HAP-1 (cell line): ENCODE data around the gene AKAP12.
"Not testable (repeated sequence)": the region's sequence is repeated elsewhere in the genome, so short reads cannot be mapped to it uniquely, and the experiment has no call there.

ENCODE experiments used
- DNase-seq, 2 experiments: peaks; one replicate each; pipeline ENCODE4 v3.0.0-alpha.2; 2016 to 2020; ENCODE audit warnings: low spot score in 2 of 2
- H3K27me3 ChIP-seq: fragments of 250-450 bp; sonication (Bioruptor Pico); 2 replicates; pipeline ENCODE4 v1.5.1; 2020; ENCODE audit warnings: low read depth, mild to moderate bottlenecking, moderate library complexity
- H3K36me3 ChIP-seq: fragments of 250-450 bp; sonication (Bioruptor Pico); replicated peaks from 2 replicates; pipeline ENCODE4 v1.5.1; 2020; ENCODE audit warnings: mild to moderate bottlenecking
- H3K4me1 ChIP-seq: fragments of 250-450 bp; sonication (Bioruptor Pico); 2 replicates; pipeline ENCODE4 v1.5.1; 2020; ENCODE audit warnings: mild to moderate bottlenecking
- H3K4me3 ChIP-seq: fragments of 250-450 bp; sonication (Bioruptor Pico); 2 replicates; pipeline ENCODE4 v1.5.1; 2020; ENCODE audit warnings: mild to moderate bottlenecking, moderate library complexity
- H3K9me3 ChIP-seq: fragments of 250-450 bp; sonication (Bioruptor Pico); 2 replicates; pipeline ENCODE4 v1.5.1; 2020; ENCODE audit warnings: mild to moderate bottlenecking, moderate library complexity
- in situ Hi-C: fragments of 300-500 bp; cut with MboI; formaldehyde crosslinking; loops from 3 replicates; pipeline ENCODE4 v1.14.3; 2020; ENCODE audit warnings: low sequenced_read_pairs, inconsistent platforms, mixed read lengths

AKAP12 gene

DNA sequence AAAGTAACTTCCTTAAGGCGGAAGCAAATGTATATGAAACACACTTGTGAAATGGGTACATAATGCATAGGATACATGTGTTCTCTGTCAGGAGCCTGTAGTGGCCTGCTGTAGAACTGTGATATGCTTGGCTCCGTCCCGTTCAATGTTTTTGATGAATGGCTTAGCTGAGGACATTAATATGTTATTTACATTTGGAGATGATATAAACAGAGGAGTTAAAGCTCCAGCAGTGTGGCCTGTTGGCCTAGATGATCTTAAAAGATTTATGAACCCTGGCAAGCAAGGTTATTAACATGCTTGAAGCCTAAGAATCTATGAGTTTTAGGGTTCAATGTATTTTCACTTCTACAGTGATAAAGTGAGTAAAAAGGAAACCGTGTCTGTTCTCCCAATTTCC lies 59.2 kb downstream of the AKAP12 start:
- Histone ChIP-seq H3K9me3 (no peaks in the 10 kb centered on the region), H3K4me3 (no peak overlapping the region), H3K4me1 (peaks cover 16% of the 10 kb centered on the region), H3K27me3 (no peaks in the 10 kb centered on the region), H3K36me3 (no peaks in the 10 kb centered on the region)
- in situ Hi-C loops = no loop called here
- no peak for DNase-seq

- Histone ChIP-seq H3K27me3 (no peaks in the 10 kb centered on the region), H3K36me3 (0 out of 2 replicates have a peak, but pooled peaks cover 2% of the 10 kb centered on the region), H3K4me1 (peaks cover 16% of the 10 kb centered on the region), H3K9me3 (no peaks in the 10 kb centered on the region), H3K4me3 (no peak overlapping the region)
- in situ Hi-C loops = no loop called here
- DNase-seq = peak in 1 of 2 experiments; percentile 40
Observed at GRCh38 chr6:151300267-151300991, 60.7 kb downstream of the AKAP12 start.

- H3K36me3 ChIP-seq = 0 out of 2 replicates have a peak, but pooled peaks cover 2% of the 10 kb centered on the region
- no peaks in the 10 kb centered on the region for H3K27me3 ChIP-seq
- no peaks in the 10 kb centered on the region for H3K9me3 ChIP-seq
- H3K4me1 ChIP-seq = peaks cover 16% of the 10 kb centered on the region
- in situ Hi-C loops = no loop called here
- no peak overlapping the region for H3K4me3 ChIP-seq
- no peak for DNase-seq
Observed at GRCh38 chr6:151301547-151301946, 61.8 kb downstream of the AKAP12 start.

DNA sequence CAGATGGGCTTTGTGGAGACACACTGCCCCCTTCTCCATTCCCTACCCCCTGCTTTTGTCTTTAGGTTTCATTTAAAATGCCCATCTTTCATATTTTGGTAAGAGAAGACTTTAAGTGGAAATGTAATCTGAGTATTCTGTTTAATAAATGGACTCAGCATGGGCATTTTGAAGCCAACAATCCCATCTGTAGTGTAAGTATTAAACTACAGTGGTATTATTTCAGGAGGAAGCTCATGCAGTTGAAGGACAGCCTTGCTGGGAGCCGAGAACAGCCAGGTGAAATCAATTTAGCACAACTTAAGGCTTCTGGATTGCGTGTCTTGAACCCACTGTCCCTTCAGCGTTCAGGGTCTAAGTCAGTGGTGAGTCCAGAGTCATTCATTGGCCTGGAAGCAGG lies 63.5 kb downstream of the AKAP12 start:
- Histone ChIP-seq H3K27me3 (no peaks in the 10 kb centered on the region), H3K4me1 (peaks cover 16% of the 10 kb centered on the region), H3K4me3 (no peak overlapping the region), H3K36me3 (peaks cover 3% of the 10 kb centered on the region; the same call in 1 of the 2 replicates), H3K9me3 (no peaks in the 10 kb centered on the region)
- no peak for DNase-seq
- in situ Hi-C loops = no loop called here

- Histone ChIP-seq H3K4me1 (no peaks in the 10 kb centered on the region), H3K4me3 (no peak overlapping the region), H3K36me3 (peaks cover 11% of the 10 kb centered on the region; the same call in 1 of the 2 replicates), H3K9me3 (no peaks in the 10 kb centered on the region), H3K27me3 (no peaks in the 10 kb centered on the region)
- no peak for DNase-seq
- in situ Hi-C loops = no loop called here
Observed at GRCh38 chr6:151306269-151306783, 66.6 kb downstream of the AKAP12 start.

GRCh38 chr6:151307501-151307900 lies 67.7 kb downstream of the AKAP12 start:
- H3K4me1 ChIP-seq = no peaks in the 10 kb centered on the region
- peaks cover 11% of the 10 kb centered on the region; the same call in 1 of the 2 replicates for H3K36me3 ChIP-seq
- DNase-seq = no peak
- H3K4me3 ChIP-seq = no peak overlapping the region
- H3K9me3 ChIP-seq = no peaks in the 10 kb centered on the region
- H3K27me3 ChIP-seq = no peaks in the 10 kb centered on the region
- in situ Hi-C loops = no loop called here

DNA sequence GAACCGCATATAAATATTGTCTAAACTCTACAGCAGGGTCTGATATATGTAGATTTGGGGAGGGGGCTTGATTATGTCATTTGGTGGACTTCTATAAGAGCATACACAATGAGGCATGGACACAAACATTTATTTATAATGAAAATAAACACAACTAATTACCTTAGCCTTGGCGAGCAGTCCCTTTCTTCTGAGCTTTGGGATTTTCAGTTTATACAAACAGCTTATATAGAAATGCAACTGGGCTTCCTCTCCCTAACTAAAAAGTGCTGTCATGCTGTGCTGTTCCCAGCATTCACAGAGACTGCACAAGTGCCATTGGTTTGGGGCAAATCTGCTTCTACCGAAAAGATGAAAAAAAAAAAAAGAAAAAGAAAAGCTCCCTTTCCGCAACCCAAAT lies 69.9 kb downstream of the AKAP12 start:
- no peak for DNase-seq
- H3K9me3 ChIP-seq = no peaks in the 10 kb centered on the region
- peaks cover 11% of the 10 kb centered on the region; the same call in 1 of the 2 replicates for H3K36me3 ChIP-seq
- in situ Hi-C loops = no loop called here
- no peak overlapping the region for H3K4me3 ChIP-seq
- H3K27me3 ChIP-seq = no peaks in the 10 kb centered on the region
- H3K4me1 ChIP-seq = no peaks in the 10 kb centered on the region

DNA sequence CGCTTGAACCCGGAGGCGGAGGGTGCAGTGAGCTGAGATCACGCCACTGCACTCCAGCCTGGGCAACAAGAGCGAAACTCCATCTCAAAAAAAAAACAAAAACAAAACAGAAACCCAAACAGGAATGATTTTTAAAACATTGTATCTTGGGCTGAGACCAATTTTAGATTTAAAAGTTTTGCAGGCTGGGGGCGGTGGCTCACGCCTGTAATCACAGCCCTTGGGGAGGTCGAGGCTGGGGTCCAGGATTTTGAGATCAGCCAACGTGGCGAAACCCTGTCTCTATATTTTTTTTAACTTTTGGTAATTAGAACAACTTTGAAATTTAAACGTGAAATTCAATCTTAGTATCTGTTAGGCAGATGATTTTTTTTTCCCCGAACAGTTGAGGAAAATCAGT lies 70.5 kb downstream of the AKAP12 start:
- in situ Hi-C loops = no loop called here
- Histone ChIP-seq H3K36me3 (peaks cover 11% of the 10 kb centered on the region; the same call in 1 of the 2 replicates), H3K4me3 (no peak overlapping the region), H3K4me1 (no peaks in the 10 kb centered on the region), H3K27me3 (no peaks in the 10 kb centered on the region), H3K9me3 (peaks cover 1% of the 10 kb centered on the region; the same call in 1 of the 2 replicates)
- DNase-seq = no peak

- in situ Hi-C loops = no loop called here
Observed at GRCh38 chr6:151310852-151311767, 71.3 kb downstream of the AKAP12 start.

GRCh38 chr6:151313066-151313491 lies 73.3 kb downstream of the AKAP12 start:
- no peak for DNase-seq
- in situ Hi-C loops = no loop called here
- peaks cover 11% of the 10 kb centered on the region for H3K4me1 ChIP-seq
- H3K36me3 ChIP-seq = peaks cover 9% of the 10 kb centered on the region; the same call in 1 of the 2 replicates
- H3K27me3 ChIP-seq = no peaks in the 10 kb centered on the region
- H3K4me3 ChIP-seq = no peak overlapping the region
- peaks cover 3% of the 10 kb centered on the region; the same call in 1 of the 2 replicates for H3K9me3 ChIP-seq

More at GRCh38 chr6:151310852-151311767, 71.3 kb downstream of the AKAP12 start:
- H3K4me3 ChIP-seq = no peak overlapping the region
- DNase-seq = no peak
- no peaks in the 10 kb centered on the region for H3K4me1 ChIP-seq
- H3K27me3 ChIP-seq = no peaks in the 10 kb centered on the region
- H3K9me3 ChIP-seq = peaks cover 3% of the 10 kb centered on the region; the same call in 1 of the 2 replicates
- H3K36me3 ChIP-seq = peaks cover 9% of the 10 kb centered on the region; the same call in 1 of the 2 replicates

DNA sequence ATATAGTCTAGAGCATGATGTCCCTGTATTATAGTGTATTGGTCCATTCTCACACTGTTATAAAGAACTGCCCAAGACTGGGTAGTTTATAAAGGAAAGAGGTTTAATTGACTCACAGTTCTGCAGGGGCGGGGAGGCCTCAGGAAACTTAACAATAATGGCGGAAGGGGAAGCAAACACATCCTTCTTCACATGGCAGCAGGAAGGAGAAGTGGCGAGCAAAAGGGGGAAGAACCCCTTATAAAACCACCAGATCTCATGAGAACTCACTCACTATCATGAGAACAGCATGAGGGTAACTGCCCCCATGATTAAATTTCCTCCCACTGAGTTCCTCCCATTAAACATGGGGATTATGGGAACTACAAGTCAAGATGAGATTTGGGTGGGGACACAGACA lies 75.9 kb downstream of the AKAP12 start:
- in situ Hi-C loops, H3K9me3 ChIP-seq, H3K4me3 ChIP-seq, H3K36me3 ChIP-seq, H3K27me3 ChIP-seq, DNase-seq: not testable (repeated sequence)
- H3K4me1 ChIP-seq = peaks cover 13% of the 10 kb centered on the region

- in situ Hi-C loops = no loop called here
Observed at GRCh38 chr6:151317103-151317994, 77.6 kb downstream of the AKAP12 start.

DNA sequence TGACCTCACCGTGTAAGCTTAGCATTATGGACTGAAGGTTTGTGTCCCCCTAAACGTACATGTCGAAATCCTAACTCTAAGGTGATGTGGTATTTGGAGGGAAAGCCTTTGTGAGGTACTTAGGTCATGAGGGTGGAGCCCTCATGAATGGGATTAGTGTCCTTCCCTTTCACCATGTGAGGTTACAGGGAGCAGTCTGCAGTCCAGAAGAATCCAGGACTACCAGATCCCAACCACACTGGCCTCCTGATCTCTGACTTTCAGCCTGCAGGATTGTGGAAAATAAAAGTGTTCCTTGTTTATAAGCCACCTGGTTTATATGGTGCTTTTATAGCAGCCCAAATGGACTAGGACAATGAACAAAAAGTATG lies 78.2 kb downstream of the AKAP12 start:
- H3K36me3 ChIP-seq = no peaks in the 10 kb centered on the region
- peaks cover 13% of the 10 kb centered on the region for H3K4me1 ChIP-seq
- no peaks in the 10 kb centered on the region for H3K27me3 ChIP-seq
- H3K9me3 ChIP-seq = peaks cover 3% of the 10 kb centered on the region; the same call in 1 of the 2 replicates
- in situ Hi-C loops = no loop called here
- DNase-seq = no peak
- no peak overlapping the region for H3K4me3 ChIP-seq

More at GRCh38 chr6:151317103-151317994, 77.6 kb downstream of the AKAP12 start:
- DNase-seq = no peak
- Histone ChIP-seq H3K4me1 (peaks cover 13% of the 10 kb centered on the region), H3K9me3 (peaks cover 3% of the 10 kb centered on the region; the same call in 1 of the 2 replicates), H3K4me3 (no peak overlapping the region), H3K27me3 (no peaks in the 10 kb centered on the region), H3K36me3 (no peaks in the 10 kb centered on the region)
